Right lung (tissue), 5 donors: ENCODE data around the gene TCF4. TPM values are rescaled to one million over a fixed set of nuclear protein-coding genes. Genes with fewer than 3 reads are reported as not detected.

Experiments used
- DNase-seq, 2 donors: peaks; one replicate each; pipeline ENCODE4 v3.0.0-alpha.2; 2013
- polyA plus RNA-seq, 5 donors: library from polyadenylated mRNA; unstranded; fragments of 120-200 nt; gene quantifications; one replicate each; pipeline versions ENCODE4 v1.2.1 to v1.2.3, GENCODE V29; 2013; ENCODE audit warnings: inconsistent platforms in 1 of 5, low replicate concordance in 1 of 5; ENCODE audit not compliant: insufficient read length in 5 of 5, insufficient read depth in 1 of 5

Gene TCF4
- polyA plus RNA-seq, 5 donors = 69.0 to 163 (median 139) TPM

- no peak for DNase-seq
These were observed 319.8 kb downstream of the TCF4 start for GRCh38 chr18:55268151-55268601.

GRCh38 chr18:55266981-55267380 lies 321.0 kb downstream of the TCF4 start:
- no peak for DNase-seq

GRCh38 chr18:55265984-55266383 lies 322.0 kb downstream of the TCF4 start:
- DNase-seq = no peak

- no peak for DNase-seq
These were observed 322.8 kb downstream of the TCF4 start for GRCh38 chr18:55265130-55265675.

- no peak for DNase-seq
These were observed 323.9 kb downstream of the TCF4 start for GRCh38 chr18:55264108-55264507.

GRCh38 chr18:55262021-55262560 lies 325.9 kb downstream of the TCF4 start:
- no peak for DNase-seq

- no peak for DNase-seq
These were observed 326.7 kb downstream of the TCF4 start for GRCh38 chr18:55261253-55261652.

GRCh38 chr18:55258088-55258487 lies 329.9 kb downstream of the TCF4 start:
- no peak for DNase-seq

- DNase-seq = no peak
These were observed 331.1 kb downstream of the TCF4 start for GRCh38 chr18:55256929-55257289.

- DNase-seq = no peak
These were observed 331.6 kb downstream of the TCF4 start for GRCh38 chr18:55256226-55256928.

- DNase-seq = no peak
These were observed 334.2 kb downstream of the TCF4 start for GRCh38 chr18:55253814-55254213.

- DNase-seq = no peak
These were observed 335.1 kb downstream of the TCF4 start for GRCh38 chr18:55252901-55253300.

GRCh38 chr18:55252053-55252675 lies 335.8 kb downstream of the TCF4 start:
- no peak for DNase-seq

GRCh38 chr18:55251254-55251971 lies 336.6 kb downstream of the TCF4 start:
- no peak for DNase-seq

GRCh38 chr18:55250768-55251173 lies 337.2 kb downstream of the TCF4 start:
- DNase-seq = no peak

GRCh38 chr18:55249550-55249949 lies 338.4 kb downstream of the TCF4 start:
- no peak for DNase-seq

GRCh38 chr18:55248495-55248894 lies 339.5 kb downstream of the TCF4 start:
- DNase-seq = no peak

- DNase-seq = no peak
These were observed 341.0 kb downstream of the TCF4 start for GRCh38 chr18:55247032-55247431.

- DNase-seq = no peak
These were observed 341.7 kb downstream of the TCF4 start for GRCh38 chr18:55246278-55246677.

- no peak for DNase-seq
These were observed 342.8 kb downstream of the TCF4 start for GRCh38 chr18:55245211-55245614.

GRCh38 chr18:55244546-55244945 lies 343.4 kb downstream of the TCF4 start:
- DNase-seq = no peak

GRCh38 chr18:55243857-55244256 lies 344.1 kb downstream of the TCF4 start:
- DNase-seq = peak; percentile 57 to 71
